ENCODE results near the gene GLG1.
"Not testable (repeated sequence)": the region's sequence is repeated elsewhere in the genome, so short reads cannot be mapped to it uniquely, and the experiment has no call there.

GRCh38 chr16:74422086-74422485, 184.8 kb downstream of the GLG1 start:
- not testable (repeated sequence) for TF ChIP-seq RAD21 (IDR thresholded peaks at IDR 0.05); YY1 (IDR thresholded peaks at IDR 0.05); ZBTB33 (IDR thresholded peaks at IDR 0.05); JUND (IDR thresholded peaks at IDR 0.05); GABPA (IDR thresholded peaks at IDR 0.05 in 1 of 2, conservative IDR thresholded peaks at IDR 0.05 in 1 of 2); SP1 (IDR thresholded peaks at IDR 0.05); CTCF (IDR thresholded peaks at IDR 0.05; ENCODE audit: low read depth, low read length, missing input control); RXRA (IDR thresholded peaks at IDR 0.05)
